GM18907 (cell line): ENCODE measurements around the gene CAMK2A.
A peak's percentile ranks its signal among the peaks of the same experiment; 100 is the strongest.

Experiments
- ATAC-seq: cut with Tn5 transposase; IDR thresholded peaks from one replicate; pipeline ENCODE4 v1.9.1; 2021; ENCODE audit warnings: mild to moderate bottlenecking, moderate library complexity; ENCODE audit not compliant: unreplicated experiment

The CAMK2A gene

GRCh38 chr5:150189728-150190502, 99.7 kb downstream of the CAMK2A start, which contains the start of gene SLC6A7:
SLC6A7 (plus strand) TSS chr5:150190062; CDS start chr5:150190328, 266 bp downstream.
- ATAC-seq: no peak

GRCh38 chr5:150189326-150189725, 100.2 kb downstream of the CAMK2A start:
- no peak for ATAC-seq

- ATAC-seq: no peak
Measured at GRCh38 chr5:150188146-150188842, 101.3 kb downstream of the CAMK2A start.

DNA sequence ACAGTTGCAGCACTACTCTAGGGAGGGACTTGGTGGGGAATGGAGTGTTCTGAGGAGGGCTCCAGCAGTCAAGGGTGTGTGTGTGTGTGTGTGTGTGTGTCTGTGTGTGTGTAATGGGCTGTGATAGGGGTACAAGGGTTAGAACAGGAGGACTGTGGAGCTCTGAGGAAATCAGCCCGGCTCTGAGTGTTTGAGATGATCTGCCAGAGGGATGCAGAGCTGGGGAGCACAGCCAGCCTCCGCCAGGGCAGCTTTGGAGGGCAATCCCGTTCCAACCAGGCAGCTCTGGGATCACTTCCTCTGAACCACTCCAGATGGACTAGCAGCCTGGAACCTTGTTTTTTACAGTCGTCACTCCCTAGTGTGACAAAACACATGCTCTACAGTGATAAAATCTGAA, 102.7 kb downstream of the CAMK2A start:
- no peak for ATAC-seq

DNA sequence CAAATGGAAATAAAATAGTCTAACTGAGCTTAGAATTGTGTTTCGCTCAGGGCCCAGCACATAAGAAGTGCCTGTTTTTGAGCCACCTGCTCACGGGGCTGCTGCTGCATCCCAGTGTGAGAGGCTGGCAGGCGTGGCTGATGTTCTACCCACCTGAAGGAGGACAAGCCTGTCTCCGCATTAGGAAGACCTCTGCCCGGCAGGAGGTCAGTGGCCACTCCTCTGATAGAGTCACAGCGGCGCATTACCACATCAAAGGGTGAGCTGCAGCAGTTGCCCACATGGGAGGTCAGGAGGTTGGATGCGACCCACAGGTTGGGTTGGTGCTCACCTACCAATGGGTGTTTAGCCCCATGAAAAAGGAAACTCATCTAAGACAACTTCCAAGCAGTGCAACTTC, 103.4 kb downstream of the CAMK2A start:
- no peak for ATAC-seq

GRCh38 chr5:150184990-150185912, 104.3 kb downstream of the CAMK2A start:
- no peak for ATAC-seq

GRCh38 chr5:150184006-150184405, 105.6 kb downstream of the CAMK2A start:
- ATAC-seq: no peak

DNA sequence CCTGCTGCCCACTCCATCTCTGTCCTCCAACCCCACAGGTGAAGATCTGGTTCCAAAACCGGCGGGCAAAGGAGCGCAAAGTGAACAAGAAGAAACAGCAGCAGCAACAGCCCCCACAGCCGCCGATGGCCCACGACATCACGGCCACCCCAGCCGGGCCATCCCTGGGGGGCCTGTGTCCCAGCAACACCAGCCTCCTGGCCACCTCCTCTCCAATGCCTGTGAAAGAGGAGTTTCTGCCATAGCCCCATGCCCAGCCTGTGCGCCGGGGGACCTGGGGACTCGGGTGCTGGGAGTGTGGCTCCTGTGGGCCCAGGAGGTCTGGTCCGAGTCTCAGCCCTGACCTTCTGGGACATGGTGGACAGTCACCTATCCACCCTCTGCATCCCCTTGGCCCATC, 106.1 kb downstream of the CAMK2A start:
- ATAC-seq: no peak

- ATAC-seq: no peak
Measured at GRCh38 chr5:150182774-150183173, 106.8 kb downstream of the CAMK2A start.

DNA sequence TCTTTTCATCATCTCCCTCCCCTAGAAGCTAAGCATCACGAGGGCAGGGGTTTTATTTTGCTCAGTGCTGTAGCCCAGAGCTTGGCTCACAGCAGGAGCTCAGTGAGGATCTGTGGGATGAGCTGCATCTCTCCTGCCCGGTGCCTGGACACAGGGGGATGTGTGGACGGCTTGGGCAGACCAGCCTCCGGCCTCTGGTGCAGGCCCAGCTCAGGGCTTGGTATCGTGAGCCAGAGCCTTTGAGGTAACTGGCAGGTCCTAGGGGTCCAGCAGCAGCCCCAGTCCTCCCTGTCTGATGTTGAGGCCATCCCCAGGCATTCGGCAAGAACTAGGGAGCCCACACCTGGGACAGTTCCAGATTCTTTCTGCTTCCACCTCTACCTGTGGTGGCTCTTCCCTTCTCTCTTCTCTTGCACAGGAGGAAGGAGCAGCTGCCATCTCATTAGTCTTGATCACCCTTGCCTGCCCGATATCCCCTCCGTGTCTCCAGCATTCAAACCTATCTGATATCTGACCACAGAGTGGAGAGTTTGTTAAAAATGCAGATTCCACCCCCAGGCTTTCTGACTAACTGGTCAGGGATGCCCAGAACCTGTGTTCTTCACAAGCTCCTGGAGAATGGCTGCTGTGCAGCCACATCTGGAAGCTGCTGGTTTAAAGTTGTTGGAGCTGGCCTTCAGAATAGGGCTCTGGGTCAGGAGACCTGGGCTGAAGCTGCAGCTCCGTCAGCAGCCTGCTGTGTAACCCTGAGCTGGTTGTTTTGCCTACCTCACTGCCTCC, 107.6 kb downstream of the CAMK2A start:
- ATAC-seq: no peak

GRCh38 chr5:150181027-150181426, 108.5 kb downstream of the CAMK2A start:
- no peak for ATAC-seq

GRCh38 chr5:150180241-150181026, 109.1 kb downstream of the CAMK2A start:
- no peak for ATAC-seq

DNA sequence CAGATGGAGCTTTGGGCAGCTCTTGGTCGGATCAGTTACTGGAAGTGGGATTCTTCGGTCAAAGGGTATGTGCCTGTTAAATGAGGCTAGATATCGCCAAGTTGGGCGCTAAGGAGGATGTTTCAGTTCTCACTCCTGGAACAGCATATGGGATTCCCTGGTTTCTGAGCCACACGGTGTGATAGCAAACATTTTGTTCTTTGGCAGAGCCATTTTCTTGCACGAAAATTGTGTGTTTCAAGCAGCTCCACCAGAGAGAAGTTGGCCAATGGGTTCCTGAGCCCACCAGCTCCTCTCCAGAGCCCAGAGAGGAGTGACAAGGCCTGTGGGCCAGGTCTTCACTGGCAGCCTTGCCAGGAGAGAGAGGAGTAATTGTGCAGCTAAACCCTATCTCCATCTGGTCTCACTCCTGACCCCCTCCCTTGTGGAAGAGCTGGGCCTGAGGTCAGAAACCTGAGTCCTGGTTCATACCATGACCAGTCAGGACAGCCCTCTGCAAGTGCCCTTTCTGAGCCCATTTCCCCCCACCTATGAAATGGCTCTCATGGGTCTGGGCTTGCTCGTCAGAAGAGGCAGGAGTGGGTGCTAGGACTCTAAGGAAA, 110.5 kb downstream of the CAMK2A start:
- ATAC-seq: no peak

DNA sequence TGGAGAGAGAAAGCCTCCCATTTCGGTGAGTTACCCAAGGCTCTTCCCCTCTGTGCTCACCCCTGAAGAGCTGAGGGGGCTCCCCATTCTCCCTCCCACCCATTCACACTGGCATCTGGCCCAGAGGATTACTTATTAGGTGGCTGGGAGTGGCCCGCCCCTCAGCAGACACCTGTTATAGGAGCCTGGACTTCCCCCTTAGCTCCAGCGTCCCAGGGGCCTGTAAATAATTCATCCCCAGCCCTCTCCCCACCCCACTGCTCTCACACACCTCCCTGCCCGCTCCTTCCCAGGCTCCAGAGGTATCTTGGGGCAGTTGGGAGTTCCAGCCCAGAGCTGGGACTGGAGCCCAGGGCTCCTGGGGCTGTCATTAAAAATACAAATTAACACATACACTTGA, 111.3 kb downstream of the CAMK2A start:
- ATAC-seq: peak; percentile 71

DNA sequence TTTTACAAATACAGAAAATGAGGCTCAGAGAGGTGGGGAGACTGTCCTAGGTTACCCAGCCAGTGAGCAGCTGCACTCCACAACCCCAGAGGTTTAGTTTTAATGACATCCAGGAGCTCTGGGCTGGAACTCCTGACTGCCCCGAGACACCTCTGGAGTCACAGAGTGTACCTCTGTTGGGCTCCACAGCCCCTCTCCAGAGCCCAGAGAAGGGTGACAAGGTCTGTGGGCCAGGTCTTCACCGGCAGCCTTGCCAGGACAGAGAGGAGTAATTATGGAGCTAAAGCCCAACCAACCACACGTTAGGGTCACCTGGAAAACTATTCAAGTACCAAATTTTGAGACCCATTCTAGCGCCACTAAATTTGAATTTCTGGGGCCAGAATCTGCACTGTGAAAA, 111.9 kb downstream of the CAMK2A start:
- no peak for ATAC-seq

GRCh38 chr5:150176745-150177477, 112.7 kb downstream of the CAMK2A start:
- no peak for ATAC-seq

DNA sequence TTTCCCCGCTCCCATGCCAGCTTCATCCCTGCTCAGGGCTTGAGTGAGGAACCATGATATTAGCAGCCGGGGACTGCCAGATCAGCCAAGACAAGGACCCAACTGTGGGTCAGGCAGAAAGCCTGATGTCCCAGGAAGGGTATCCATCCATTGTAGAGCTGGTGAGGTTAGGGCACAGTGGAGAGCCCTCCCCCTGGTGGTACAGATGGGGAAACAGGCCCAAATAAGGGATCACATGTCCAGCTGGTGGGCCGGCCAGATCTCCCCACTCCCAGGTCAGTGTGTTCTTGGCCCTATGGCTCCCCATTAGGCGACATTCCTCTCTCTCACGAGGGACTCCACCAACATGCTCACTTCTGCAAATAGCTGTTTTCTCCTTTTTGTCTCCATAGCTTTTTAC, 114.0 kb downstream of the CAMK2A start:
- ATAC-seq: no peak

- ATAC-seq: no peak
Measured at GRCh38 chr5:150175076-150175475, 114.5 kb downstream of the CAMK2A start.

- ATAC-seq: no peak
Measured at GRCh38 chr5:150174285-150174684, 115.3 kb downstream of the CAMK2A start.
